Endothelial cell of umbilical vein (primary cell): Measurements from ENCODE around the gene SCN4A. TPM values are rescaled to one million over a fixed set of nuclear protein-coding genes. Genes with fewer than 3 reads are reported as not detected.

Experiments
- BruUV-seq: library from RNA; stranded (reverse); fragments of 400-500 nt; replicated peaks from 2 replicates; lab custom pipeline; 2021; lab: Mats Ljungman, UMichigan
- CTCF ChIA-PET: fragments of 300-600, 350-600 bp; sonication (Branson Sonifier 250); formaldehyde crosslinking; loops from one replicate; lab custom pipeline; 2021; ENCODE audit warnings: antibody characterized with exemption, inconsistent platforms; lab: Charles Lee
- POLR2A ChIA-PET: fragments of 300-600, 350-600 bp; sonication (Branson Sonifier 250); formaldehyde crosslinking; loops from one replicate; lab custom pipeline; 2021; ENCODE audit warnings: antibody characterized with exemption, inconsistent platforms; lab: Charles Lee
- DNase-seq: peaks from one replicate; pipeline ENCODE4 v3.0.0-alpha.2; 2011; ENCODE audit warnings: low read depth, low spot score
- FAIRE-seq: peaks from 2 replicates; lab custom pipeline; 2011; peaks lifted over from hg19 to GRCh38; lab: Jason Lieb, UNC
- H2AFZ ChIP-seq: 2 replicates; pipeline ENCODE4 v1.6.0; 2012; ENCODE audit warnings: low read depth, low read length, control low read depth, inconsistent platforms
- H3K27ac ChIP-seq: 2 replicates; pipeline ENCODE4 v1.5.1; 2011; ENCODE audit warnings: low read depth, mild to moderate bottlenecking, control low read depth, low read length, moderate library complexity; ENCODE audit not compliant: insufficient read depth
- H3K27me3 ChIP-seq, 2 experiments: 2 replicates each; pipeline versions ENCODE4 v1.6.0 to v1.6.1; 2011; ENCODE audit warnings: low read length in 2 of 2, mixed read lengths in 1 of 2; ENCODE audit not compliant: control insufficient read depth in 2 of 2, insufficient read depth in 2 of 2
- H3K36me3 ChIP-seq, 2 experiments: 2 replicates in 1 of 2; 3 replicates in 1 of 2; pipeline ENCODE4 v1.5.1; 2011; ENCODE audit warnings: low read length in 2 of 2, mild to moderate bottlenecking in 1 of 2, moderate library complexity in 1 of 2; ENCODE audit not compliant: control insufficient read depth in 2 of 2, insufficient read depth in 2 of 2; ENCODE audit errors: extremely low read depth in 1 of 2
- H3K4me1 ChIP-seq: 3 replicates; pipeline ENCODE4 v1.5.1; 2011; ENCODE audit warnings: mild to moderate bottlenecking, low read length; ENCODE audit not compliant: control insufficient read depth, insufficient read depth; ENCODE audit errors: extremely low read depth
- H3K4me2 ChIP-seq: 2 replicates; pipeline ENCODE4 v1.6.1; 2011; ENCODE audit warnings: low read length, control low read depth, mixed read lengths; ENCODE audit not compliant: insufficient read depth
- H3K4me3 ChIP-seq, 3 experiments: fragments of 200-600 bp in 1 of 3; sonication (generic), shearing (Covaris generic) in 1 of 3; replicated peaks in 1 of 3; 2 replicates each; pipeline ENCODE4 v1.5.1; 2011 to 2016; ENCODE audit warnings: control low read depth in 3 of 3, low read length in 3 of 3, mild to moderate bottlenecking in 2 of 3, inconsistent platforms in 1 of 3, low read depth in 1 of 3, moderate library complexity in 1 of 3; ENCODE audit not compliant: insufficient read depth in 1 of 3
- H3K79me2 ChIP-seq: 2 replicates; pipeline ENCODE4 v1.6.0; 2012; ENCODE audit warnings: low read length, inconsistent platforms; ENCODE audit not compliant: control insufficient read depth, insufficient read depth
- H3K9ac ChIP-seq: replicated peaks from 2 replicates; pipeline ENCODE3; 2011; ENCODE audit warnings: low read length, control low read depth; ENCODE audit not compliant: insufficient read depth; ENCODE audit errors: extremely low read depth
- H3K9me1 ChIP-seq: replicated peaks from 3 replicates; pipeline ENCODE4 v1.6.0; 2011; ENCODE audit warnings: mild to moderate bottlenecking, low read length; ENCODE audit not compliant: control insufficient read depth, insufficient read depth; ENCODE audit errors: extremely low read depth
- H3K9me3 ChIP-seq: replicated peaks from 2 replicates; pipeline ENCODE4 v1.5.1; 2012; ENCODE audit warnings: low read length, inconsistent platforms; ENCODE audit not compliant: control insufficient read depth, insufficient read depth
- H4K20me1 ChIP-seq: replicated peaks from 2 replicates; pipeline ENCODE3; 2011; ENCODE audit warnings: mild to moderate bottlenecking, low read length; ENCODE audit not compliant: control insufficient read depth, insufficient read depth; ENCODE audit errors: extremely low read depth
- EZH2 ChIP-seq: IDR thresholded peaks from 2 replicates; pipeline ENCODE4 v1.6.1; 2012; ENCODE audit warnings: borderline replicate concordance, low read depth, mild to moderate bottlenecking, moderate library complexity, low read length, inconsistent platforms; ENCODE audit not compliant: severe bottlenecking
- GATA2 ChIP-seq: IDR thresholded peaks from 2 replicates; pipeline ENCODE4 v1.7.0; 2011; ENCODE audit warnings: low read depth, mild to moderate bottlenecking, moderate library complexity, mixed read lengths, low read length; ENCODE audit not compliant: insufficient read length, insufficient read depth
- POLR2A ChIP-seq: IDR thresholded peaks from 2 replicates; pipeline ENCODE4 v1.6.1; 2012; ENCODE audit warnings: low read depth, mild to moderate bottlenecking, control low read depth, low read length
- POLR2AphosphoS5 ChIP-seq: IDR thresholded peaks from 2 replicates; pipeline ENCODE4 v1.6.1; 2012; ENCODE audit warnings: low read depth, mild to moderate bottlenecking, control low read depth, low read length, moderate library complexity; ENCODE audit not compliant: insufficient read depth
- dilution Hi-C: fragments of 300-500 bp; cut with MboI; formaldehyde crosslinking; loops from one replicate; pipeline ENCODE4 v1.15.0; 2019; ENCODE audit warnings: low sequenced_read_pairs; ENCODE audit not compliant: extremely low pct_ligation_motif_present
- intact Hi-C: fragments of 100-400 bp; cut with micrococcal nuclease; formaldehyde crosslinking; loops from one replicate; pipeline ENCODE4 v1.10.0; 2022
- polyA plus RNA-seq, 4 experiments: library from polyadenylated mRNA; depleted of rRNA in 3 of 4; stranded (reverse) in 3 of 4; unstranded in 1 of 4; fragments of >200 nt; gene quantifications; 2 replicates each; pipeline versions ENCODE4 v1.2.1 to v1.2.3, GENCODE V29; 2011 to 2012; ENCODE audit warnings: missing spikeins in 1 of 4
- total RNA-seq: library from RNA; stranded (reverse); gene quantifications from 2 replicates; pipeline ENCODE4 v1.2.3, GENCODE V29; 2021
- TF ChIP-seq, protein P1 (sequence below): IDR thresholded peaks from 2 replicates; pipeline ENCODE4 v1.6.1; 2011; ENCODE audit not compliant: insufficient read depth, insufficient read length

The SCN4A gene
- total and polyA plus RNA-seq, 2 donors (not counting 3 experiments of a cell fraction or from before 2014, with no cell fraction given): 0.01 to 0.40 TPM

DNA sequence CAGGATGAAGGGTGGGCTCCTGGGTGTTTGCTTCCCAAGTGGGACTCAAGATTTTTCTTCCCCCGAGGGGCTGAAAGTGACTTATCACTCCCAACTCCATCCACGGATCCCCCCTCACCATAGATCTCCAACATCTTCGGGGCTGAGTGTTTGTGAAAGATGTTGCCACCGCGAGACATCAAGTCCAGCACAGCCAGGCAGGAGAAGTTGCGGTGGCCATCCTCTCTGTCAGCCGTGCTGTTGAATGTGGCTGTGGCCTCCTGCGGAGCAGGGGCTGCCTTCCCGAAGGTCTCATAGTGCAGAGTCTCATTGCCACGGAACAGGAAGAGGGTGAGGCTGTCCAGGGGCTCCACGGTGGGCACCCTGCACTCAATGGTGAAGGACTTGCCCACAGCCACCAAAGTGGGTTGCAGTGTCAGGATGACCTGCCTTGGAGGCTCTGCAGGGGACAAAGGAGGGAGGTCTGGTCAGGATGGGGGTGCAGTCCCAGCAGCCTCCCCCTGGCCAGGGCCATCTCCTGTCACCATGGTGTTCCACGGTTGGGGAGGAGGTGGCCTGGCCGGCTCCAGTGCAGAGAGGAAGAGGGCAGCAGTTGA is 30.9 kb upstream of the SCN4A start:
- Histone ChIP-seq H3K9me3 (no peaks in the 10 kb centered on the region), H3K9ac (no peak overlapping the region), H3K36me3 (peaks cover 26 to 29% of the 10 kb centered on the region in 2 experiments), H3K27me3 (no peaks in the 10 kb centered on the region), H2AFZ (no peak overlapping the region), H3K79me2 (peaks cover 49% of the 10 kb centered on the region), H3K9me1 (no peaks in the 10 kb centered on the region), H3K4me1 (peaks cover 68% of the 10 kb centered on the region), H4K20me1 (no peaks in the 10 kb centered on the region), H3K4me2 (peak overlapping the region; percentile 91), H3K4me3 (no peak overlapping the region), H3K27ac (no peak overlapping the region)
- TF ChIP-seq EZH2: no peak
- TF ChIP-seq POLR2AphosphoS5: no peak
- DNase-seq (no peak), FAIRE-seq (peak; percentile 21)
- BruUV-seq: no TSS peak
- ChIA-PET POLR2A (interaction anchor here (0.7 kb wide), 1 partner anchor 16 kb away, joined by 3 read pairs; no protein-coding TSS in a partner anchor), CTCF (interaction anchor here (1.0 to 6.8 kb wide), 3 partner anchors 13 to 84 kb away, joined by 3 to 140 read pairs (median 14); partner anchors contain the start of gene ICAM2)
- intact Hi-C loops (no loop called here), dilution Hi-C loops (no loop called here)

DNA sequence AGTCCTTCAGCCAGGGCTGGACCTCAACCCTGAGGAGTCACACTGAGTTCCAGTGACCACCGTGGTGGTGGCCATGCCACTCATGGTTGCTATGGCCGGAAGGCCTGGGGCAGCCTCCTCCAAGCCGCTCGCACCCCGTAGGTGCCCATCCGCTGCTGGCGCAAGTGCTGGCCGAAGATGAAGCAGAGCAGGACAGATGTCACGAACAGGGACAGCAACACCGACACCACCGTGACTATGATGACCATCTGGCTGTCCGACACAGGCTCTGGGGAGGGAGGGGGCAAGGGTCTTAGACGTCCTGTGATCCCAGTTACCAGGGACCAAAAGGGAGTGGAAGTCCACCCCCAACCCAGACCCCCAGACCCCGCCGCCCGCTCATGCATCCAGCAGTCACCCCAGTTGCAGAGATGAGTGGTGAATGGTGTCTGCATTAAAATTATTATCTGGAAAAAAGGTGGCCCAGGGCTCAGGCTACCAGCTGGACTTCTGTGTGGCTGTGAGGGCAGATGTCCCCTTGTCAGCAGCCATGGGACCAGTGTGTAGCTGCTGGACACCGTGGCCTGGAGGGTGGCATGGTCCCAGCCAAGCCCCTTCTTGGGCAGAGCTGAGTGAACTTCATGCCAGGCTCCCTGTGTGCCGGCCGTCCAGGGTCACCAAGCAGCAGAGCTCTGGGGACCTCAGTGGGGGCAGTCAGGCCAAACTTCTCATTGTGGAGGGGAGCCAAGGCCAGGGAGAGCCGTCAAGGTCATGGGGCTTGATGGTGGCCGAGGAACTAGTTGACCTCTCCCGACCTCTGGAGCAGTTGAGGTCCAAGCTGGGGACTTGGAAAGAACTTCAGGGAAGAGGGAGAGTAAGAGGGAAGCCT is 30.2 kb upstream of the SCN4A start:
- no TSS peak for BruUV-seq
- H3K27ac ChIP-seq: peak overlapping the region; percentile 54
- H3K36me3 ChIP-seq: peaks cover 26 to 29% of the 10 kb centered on the region in 2 experiments
- DNase-seq (no peak), FAIRE-seq (no peak)
- peaks cover 63% of the 10 kb centered on the region for H3K4me1 ChIP-seq
- no peaks in the 10 kb centered on the region for H3K27me3 ChIP-seq
- dilution Hi-C loops (no loop called here), intact Hi-C loops (no loop called here)
- H3K79me2 ChIP-seq: peaks cover 46% of the 10 kb centered on the region
- H3K4me3 ChIP-seq: no peak overlapping the region
- ChIA-PET CTCF (interaction anchor here (1.0 to 6.8 kb wide), 5 partner anchors 12 to 131 kb away, joined by 3 to 140 read pairs (median 39); partner anchors contain the start of gene ICAM2), POLR2A (interaction anchor here (0.7 to 2.0 kb wide), 3 partner anchors 14 to 17 kb away, joined by 3 to 13 read pairs (median 4); partner anchors contain the start of gene ICAM2)
- no peaks in the 10 kb centered on the region for H3K9me1 ChIP-seq
- H2AFZ ChIP-seq: no peak overlapping the region
- no peaks in the 10 kb centered on the region for H4K20me1 ChIP-seq
- H3K9me3 ChIP-seq: no peaks in the 10 kb centered on the region
- no peak overlapping the region for H3K4me2 ChIP-seq
- peak; percentile 48 for TF ChIP-seq POLR2A
- TF ChIP-seq, protein P1, sequence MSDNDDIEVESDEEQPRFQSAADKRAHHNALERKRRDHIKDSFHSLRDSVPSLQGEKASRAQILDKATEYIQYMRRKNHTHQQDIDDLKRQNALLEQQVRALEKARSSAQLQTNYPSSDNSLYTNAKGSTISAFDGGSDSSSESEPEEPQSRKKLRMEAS: no peak
- TF ChIP-seq EZH2: no peak
- no peak for TF ChIP-seq GATA2
- H3K9ac ChIP-seq: no peak overlapping the region
